ENCODE data around the gene PRSS50. TPM values are rescaled to one million over a fixed set of nuclear protein-coding genes. Genes with fewer than 3 reads are reported as not detected.

Gene PRSS50
- total RNA-seq, 2 donors from 2014 or later, result 2.6 to 3.1 TPM

- 86% methylated on average over 2 of the region's 2 CpGs for whole genome bisulfite sequencing, 2 donors
- Histone ChIP-seq H3K4me1 (no peaks in the 10 kb centered on the region), H3K4me3 (no peak overlapping the region), H3K9me3 (no peaks in the 10 kb centered on the region), H3K27ac (no peak overlapping the region), H3K27me3 (no peaks in the 10 kb centered on the region), H3K36me3 (replicated peaks in 1 of 2; ENCODE audit: insufficient read depth in 1 of 2, low read depth in 2 of 2) (no peaks in the 10 kb centered on the region)
- no peak for TF ChIP-seq POLR2A (IDR thresholded peaks at IDR 0.05)
- TF ChIP-seq CTCF (IDR thresholded peaks at IDR 0.05), result no peak
- no peak for DNase-seq
- no peak for ATAC-seq
- intact Hi-C loops (cut with DNase I), result no loop called here
Measured at GRCh38 chr3:46721009-46721408, 3.3 kb upstream of the PRSS50 start.

GRCh38 chr3:46719735-46720271, 2.1 kb upstream of the PRSS50 start:
- no peak overlapping the region for H3K27ac ChIP-seq
- H3K36me3 ChIP-seq (replicated peaks in 1 of 2; ENCODE audit: insufficient read depth in 1 of 2, low read depth in 2 of 2), result no peaks in the 10 kb centered on the region
- 88 to 90% methylated on average over 4 of the region's 4 CpGs for WGBS, 2 donors
- DNase-seq (no peak), ATAC-seq (no peak)
- TF ChIP-seq CTCF (IDR thresholded peaks at IDR 0.05), result no peak
- intact Hi-C loops (cut with DNase I), result no loop called here
- no peaks in the 10 kb centered on the region for H3K27me3 ChIP-seq
- no peaks in the 10 kb centered on the region for H3K4me1 ChIP-seq
- no peaks in the 10 kb centered on the region for H3K9me3 ChIP-seq
- H3K4me3 ChIP-seq, result no peak overlapping the region

- ATAC-seq (no peak), DNase-seq (no peak)
- intact Hi-C loops (cut with DNase I), result no loop called here
- 72 to 87% methylated on average over 2 of the region's 2 CpGs for WGBS, 2 donors
- no peak overlapping the region for H3K27ac ChIP-seq
- no peaks in the 10 kb centered on the region for H3K9me3 ChIP-seq
- no peak for TF ChIP-seq CTCF (IDR thresholded peaks at IDR 0.05)
- no peak for TF ChIP-seq POLR2A (IDR thresholded peaks at IDR 0.05)
- no peaks in the 10 kb centered on the region for H3K27me3 ChIP-seq
- no peak overlapping the region for H3K4me3 ChIP-seq
- H3K36me3 ChIP-seq (replicated peaks in 1 of 2; ENCODE audit: insufficient read depth in 1 of 2, low read depth in 2 of 2), result no peaks in the 10 kb centered on the region
- no peaks in the 10 kb centered on the region for H3K4me1 ChIP-seq
Measured at GRCh38 chr3:46719044-46719565, 1.4 kb upstream of the PRSS50 start.

DNA sequence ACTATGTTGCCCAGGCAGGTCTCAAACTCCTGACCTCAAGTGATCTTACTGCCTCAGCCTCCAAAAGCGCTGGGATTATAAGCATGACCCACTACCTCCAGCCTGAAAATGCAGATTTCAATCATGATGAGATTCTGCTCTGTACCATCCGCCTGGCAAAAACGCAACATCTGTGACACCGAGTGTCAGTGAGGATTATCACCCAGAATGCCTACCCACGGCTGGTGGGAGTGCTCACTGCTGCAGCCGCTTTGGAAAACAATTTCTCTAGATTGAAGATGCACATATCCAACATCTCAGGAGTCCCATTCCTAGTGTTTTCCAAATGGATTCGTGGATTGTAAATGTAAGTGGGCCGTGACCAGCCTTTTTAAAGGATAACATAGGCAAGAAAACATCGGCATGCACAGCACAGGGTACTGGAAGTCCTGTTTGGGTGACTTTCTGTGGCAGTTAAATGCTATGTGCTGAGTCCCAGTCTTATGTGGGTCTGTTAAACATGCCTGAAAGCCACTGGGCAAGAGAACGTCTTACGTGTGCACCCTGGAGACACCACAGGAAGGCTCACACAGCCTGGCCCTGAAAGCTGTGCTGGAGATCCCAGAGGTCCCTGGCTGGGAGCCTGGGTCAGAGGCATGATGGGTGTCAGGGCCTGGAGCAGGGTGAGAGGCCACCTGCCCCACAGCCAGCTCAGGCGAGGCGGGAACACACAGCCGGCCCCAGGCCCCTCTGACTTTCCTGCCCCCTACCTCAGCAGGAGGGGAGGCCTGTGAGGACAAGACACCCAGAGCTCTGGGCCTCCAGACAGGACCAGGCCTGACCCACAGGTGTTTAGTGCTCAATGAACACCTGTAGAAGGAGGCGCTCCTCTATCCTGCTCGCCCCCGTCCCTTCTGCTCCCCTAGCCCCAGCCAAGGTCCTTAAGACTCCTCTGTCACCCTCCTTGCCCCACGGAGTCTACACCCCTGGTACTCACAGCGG, 918 bp downstream of the PRSS50 start:
- WGBS, 2 donors, result 87 to 89% methylated on average over 19 of the region's 19 CpGs
- TF ChIP-seq POLR2A (IDR thresholded peaks at IDR 0.05) (no peak), CTCF (IDR thresholded peaks at IDR 0.05) (no peak)
- no peak for DNase-seq
- Histone ChIP-seq H3K27ac (no peak overlapping the region), H3K9me3 (no peaks in the 10 kb centered on the region), H3K27me3 (no peaks in the 10 kb centered on the region), H3K36me3 (replicated peaks in 1 of 2; ENCODE audit: insufficient read depth in 1 of 2, low read depth in 2 of 2) (no peaks in the 10 kb centered on the region), H3K4me3 (no peak overlapping the region), H3K4me1 (no peaks in the 10 kb centered on the region)
- intact Hi-C loops (cut with DNase I), result no loop called here
- ATAC-seq, result no peak

Measured in body of pancreas (tissue), 4 donors.